GM19193 (cell line): ENCODE measurements around the gene RAET1E.

Experiments
- POLR2A ChIP-seq: IDR thresholded peaks from 4 replicates; pipeline ENCODE4 v1.6.1; 2011; ENCODE audit not compliant: insufficient read depth, insufficient read length; ENCODE audit errors: extremely low read depth

Gene RAET1E

GRCh38 chr6:149898966-149899365 is 1.1 kb upstream of the RAET1E start:
- no peak for TF ChIP-seq POLR2A

GRCh38 chr6:149897015-149897697 is 757 bp downstream of the RAET1E start:
- no peak for TF ChIP-seq POLR2A

GRCh38 chr6:149896491-149896890 is 1.4 kb downstream of the RAET1E start:
- no peak for TF ChIP-seq POLR2A

DNA sequence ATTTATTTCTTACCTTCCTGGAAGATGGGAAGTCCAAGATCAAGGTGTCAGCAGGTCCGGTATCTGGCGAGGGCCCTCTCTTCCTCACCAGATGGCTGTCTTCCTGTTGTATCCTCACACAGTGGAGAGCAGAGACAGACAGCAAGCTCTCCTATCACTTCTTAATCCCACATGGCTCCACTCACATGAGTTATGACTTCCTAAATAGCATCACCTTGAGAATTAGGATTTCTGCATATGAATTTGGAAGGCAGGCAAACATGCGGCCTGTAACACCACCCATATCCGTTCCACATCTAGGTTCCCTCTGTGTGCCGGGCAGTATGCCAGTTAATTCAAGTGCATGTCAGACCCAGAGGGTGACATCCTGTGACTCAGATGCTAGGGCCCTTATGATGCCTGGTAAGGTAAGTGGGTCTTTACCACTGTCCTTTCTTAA is 2.1 kb downstream of the RAET1E start:
- no peak for TF ChIP-seq POLR2A

GRCh38 chr6:149895048-149895590 is 2.8 kb downstream of the RAET1E start:
- no peak for TF ChIP-seq POLR2A

GRCh38 chr6:149891259-149891658 is 6.7 kb downstream of the RAET1E start:
- TF ChIP-seq POLR2A, result no peak

DNA sequence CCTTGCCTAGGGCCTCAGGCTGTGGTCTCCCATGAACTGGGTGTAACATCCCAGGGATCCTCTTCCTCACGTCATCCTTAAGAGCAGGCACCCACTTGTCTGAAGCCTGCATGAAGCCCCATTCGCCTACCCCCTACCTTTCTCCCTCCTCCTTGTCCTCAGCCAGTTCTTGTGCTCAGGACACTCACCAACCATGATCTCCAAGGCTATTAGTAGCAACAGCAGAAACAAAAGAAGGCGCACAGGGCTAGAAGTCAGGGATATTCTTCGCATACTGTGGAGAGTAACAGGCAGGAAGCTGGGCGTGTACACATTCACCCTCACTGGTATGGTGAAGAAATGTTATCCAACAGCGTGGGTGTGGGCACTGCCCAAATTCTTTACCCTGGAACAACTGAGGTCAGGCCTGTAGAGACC is 7.3 kb downstream of the RAET1E start:
- no peak for TF ChIP-seq POLR2A

GRCh38 chr6:149889326-149889725 is 8.6 kb downstream of the RAET1E start:
- no peak for TF ChIP-seq POLR2A

- TF ChIP-seq POLR2A, result no peak
These were observed 9.3 kb downstream of the RAET1E start for GRCh38 chr6:149888659-149889058.

DNA sequence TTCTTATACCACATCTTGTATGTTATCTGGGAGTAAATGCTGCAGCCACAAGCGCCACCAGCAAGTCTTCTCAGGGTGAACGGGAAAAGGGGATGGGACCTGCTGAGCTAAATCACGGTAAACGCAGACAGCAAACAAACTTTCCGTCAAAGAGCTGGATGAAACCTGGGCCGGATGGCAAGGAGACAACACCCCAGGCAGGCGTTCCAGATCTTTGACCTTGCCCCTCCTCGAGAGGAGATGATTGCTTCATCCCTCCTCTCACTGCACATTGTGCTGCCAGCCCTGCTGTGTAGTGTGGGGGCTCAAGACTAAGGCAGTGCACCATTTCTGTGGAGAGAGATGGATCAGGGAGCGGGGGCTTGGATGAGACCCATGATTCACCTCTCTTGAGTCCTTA is 9.8 kb downstream of the RAET1E start:
- TF ChIP-seq POLR2A, result no peak

GRCh38 chr6:149887343-149887742 is 10.6 kb downstream of the RAET1E start:
- no peak for TF ChIP-seq POLR2A

- TF ChIP-seq POLR2A, result no peak
These were observed 12.0 kb downstream of the RAET1E start for GRCh38 chr6:149885888-149886287.

DNA sequence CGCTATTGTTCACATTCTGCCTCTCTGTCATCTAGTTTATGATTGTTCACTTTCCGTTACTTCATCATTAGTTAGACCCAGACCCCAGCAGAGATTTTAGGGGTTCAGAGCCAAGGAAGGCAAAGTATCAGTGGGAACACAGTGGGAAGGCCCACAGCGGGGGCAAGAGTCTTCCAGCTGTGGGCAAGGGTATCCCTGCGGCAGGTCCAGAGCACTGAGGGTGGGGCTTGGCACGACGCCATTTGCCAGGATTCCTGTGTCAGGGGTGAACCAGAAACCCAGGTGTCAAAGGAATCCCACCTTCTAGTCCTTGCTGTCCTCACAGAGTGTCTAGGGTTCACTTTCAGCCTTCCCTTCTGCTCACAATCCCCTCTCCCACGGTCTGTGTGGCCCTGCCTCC is 13.3 kb downstream of the RAET1E start:
- no peak for TF ChIP-seq POLR2A

DNA sequence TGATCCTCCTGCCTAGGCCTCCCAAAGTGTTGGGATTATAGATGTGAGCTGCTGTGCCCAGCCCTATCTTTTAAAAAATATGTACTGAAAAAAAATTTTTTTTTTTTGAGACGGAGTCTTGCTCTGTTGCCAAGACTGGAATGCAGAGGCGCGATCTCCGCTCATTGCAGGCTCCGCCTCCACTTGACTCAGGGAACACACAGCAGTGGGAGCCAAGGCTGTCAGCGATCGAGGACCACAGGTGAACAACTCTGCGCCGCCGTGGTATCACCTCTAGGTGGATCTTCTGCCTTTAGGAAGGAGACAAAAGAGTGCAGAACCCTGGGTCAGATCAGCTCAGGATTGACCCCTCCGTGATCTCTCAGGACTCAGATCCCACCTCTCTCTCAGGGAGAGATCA is 13.7 kb downstream of the RAET1E start:
- TF ChIP-seq POLR2A, result no peak

GRCh38 chr6:149881860-149882259 is 16.1 kb downstream of the RAET1E start:
- no peak for TF ChIP-seq POLR2A

GRCh38 chr6:149881066-149881766 is 16.7 kb downstream of the RAET1E start:
- TF ChIP-seq POLR2A, result no peak
